Endometrium (tissue), 2 donors: ENCODE data around the gene PPRC1.

ENCODE experiments used
- FAIRE-seq: peaks from 2 replicates; lab custom pipeline; 2012; peaks lifted over from hg19 to GRCh38; lab: Jason Lieb, UNC
- donor health status: control.
- donor health status: control.

The PPRC1 gene

GRCh38 chr10:102132563-102133372, at the start of gene PPRC1:
Gene PPRC1, plus strand, starts transcription at chr10:102133040. Its CDS starts 29 bp downstream, at chr10:102133069.
- FAIRE-seq: peak; percentile 60

DNA sequence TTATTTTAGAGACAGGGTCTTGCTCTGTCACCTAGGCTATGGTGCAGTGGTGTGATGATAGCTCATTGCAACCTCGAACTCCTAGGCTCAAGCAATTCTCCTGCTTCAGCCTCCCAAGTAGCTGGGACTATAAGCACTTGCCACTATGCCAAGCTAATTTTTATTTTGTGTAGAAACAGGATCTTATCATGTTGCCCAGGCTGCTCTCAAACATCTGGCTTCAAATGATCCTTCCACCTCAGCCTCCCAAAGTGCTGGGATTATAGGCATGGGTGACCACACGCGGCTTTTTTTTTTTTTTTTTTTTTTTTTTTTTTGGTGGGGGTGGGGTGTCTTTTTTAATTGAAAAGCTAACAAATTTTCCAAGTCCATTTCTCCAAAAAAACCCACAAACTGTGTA, 49.3 kb upstream of the PPRC1 start:
- no peak for FAIRE-seq

- no peak for FAIRE-seq
Observed at GRCh38 chr10:102085336-102085735, 47.5 kb upstream of the PPRC1 start.

- no peak for FAIRE-seq
Observed at GRCh38 chr10:102086196-102086595, 46.6 kb upstream of the PPRC1 start.

DNA sequence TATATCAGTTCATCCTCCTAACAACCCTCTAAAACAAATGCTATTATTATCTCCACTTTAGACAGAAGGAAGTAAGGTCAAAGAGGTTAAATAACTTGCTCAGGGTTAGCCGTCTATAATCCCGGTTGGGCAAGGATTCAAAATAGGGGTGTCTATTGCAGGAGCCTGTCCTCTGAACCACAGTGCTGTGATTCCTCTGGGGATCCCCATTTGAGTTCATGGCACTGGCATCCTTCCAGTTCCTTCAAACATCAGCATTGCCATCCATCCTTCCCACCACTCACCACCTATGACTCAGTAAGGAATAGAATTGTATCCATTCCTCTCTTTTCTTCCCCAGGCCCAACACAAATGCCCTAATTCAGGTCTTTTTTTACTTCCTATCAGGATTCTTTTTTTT, 42.1 kb upstream of the PPRC1 start:
- no peak for FAIRE-seq

DNA sequence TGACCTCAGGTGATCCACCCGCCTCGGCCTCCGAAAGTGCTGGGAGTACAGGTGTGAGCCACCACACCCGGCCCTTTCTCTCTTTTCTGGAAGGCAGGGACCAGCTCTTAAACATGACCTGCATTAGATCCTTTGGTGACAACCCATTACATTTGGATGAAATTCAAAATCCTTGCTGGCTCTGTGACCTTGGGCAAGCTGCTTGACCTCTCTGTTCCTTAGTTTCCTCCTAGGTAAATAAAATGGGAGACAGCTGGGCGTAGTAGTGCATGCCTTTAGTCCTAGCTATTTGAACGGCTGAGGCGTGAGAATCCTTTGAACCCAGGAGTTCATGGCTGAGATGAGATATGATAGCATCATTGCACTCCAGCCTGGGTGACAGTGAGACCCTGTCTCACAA, 36.4 kb upstream of the PPRC1 start:
- no peak for FAIRE-seq

- no peak for FAIRE-seq
Observed at GRCh38 chr10:102101152-102101551, 31.7 kb upstream of the PPRC1 start.

GRCh38 chr10:102102421-102102820, 30.4 kb upstream of the PPRC1 start:
- no peak for FAIRE-seq

DNA sequence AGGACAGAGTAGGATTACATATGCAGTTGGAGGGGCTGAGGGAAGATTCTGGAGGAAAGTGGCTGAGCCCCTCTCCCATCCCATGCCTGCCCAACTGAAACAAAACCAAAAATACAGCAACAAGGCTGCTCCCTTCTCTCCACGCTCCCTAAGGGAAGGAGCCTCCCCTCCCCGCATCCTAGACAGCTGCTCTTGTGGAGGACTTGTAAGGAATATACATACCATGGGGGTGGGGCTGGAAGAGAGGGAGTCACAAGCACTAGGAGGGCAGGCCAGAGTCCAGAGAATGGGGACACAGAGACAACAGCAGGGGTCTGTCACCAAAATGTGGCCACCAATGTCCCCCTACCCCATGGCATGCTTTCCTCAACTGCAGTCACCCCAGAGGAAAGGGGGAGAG, 25.8 kb upstream of the PPRC1 start:
- FAIRE-seq: no peak

DNA sequence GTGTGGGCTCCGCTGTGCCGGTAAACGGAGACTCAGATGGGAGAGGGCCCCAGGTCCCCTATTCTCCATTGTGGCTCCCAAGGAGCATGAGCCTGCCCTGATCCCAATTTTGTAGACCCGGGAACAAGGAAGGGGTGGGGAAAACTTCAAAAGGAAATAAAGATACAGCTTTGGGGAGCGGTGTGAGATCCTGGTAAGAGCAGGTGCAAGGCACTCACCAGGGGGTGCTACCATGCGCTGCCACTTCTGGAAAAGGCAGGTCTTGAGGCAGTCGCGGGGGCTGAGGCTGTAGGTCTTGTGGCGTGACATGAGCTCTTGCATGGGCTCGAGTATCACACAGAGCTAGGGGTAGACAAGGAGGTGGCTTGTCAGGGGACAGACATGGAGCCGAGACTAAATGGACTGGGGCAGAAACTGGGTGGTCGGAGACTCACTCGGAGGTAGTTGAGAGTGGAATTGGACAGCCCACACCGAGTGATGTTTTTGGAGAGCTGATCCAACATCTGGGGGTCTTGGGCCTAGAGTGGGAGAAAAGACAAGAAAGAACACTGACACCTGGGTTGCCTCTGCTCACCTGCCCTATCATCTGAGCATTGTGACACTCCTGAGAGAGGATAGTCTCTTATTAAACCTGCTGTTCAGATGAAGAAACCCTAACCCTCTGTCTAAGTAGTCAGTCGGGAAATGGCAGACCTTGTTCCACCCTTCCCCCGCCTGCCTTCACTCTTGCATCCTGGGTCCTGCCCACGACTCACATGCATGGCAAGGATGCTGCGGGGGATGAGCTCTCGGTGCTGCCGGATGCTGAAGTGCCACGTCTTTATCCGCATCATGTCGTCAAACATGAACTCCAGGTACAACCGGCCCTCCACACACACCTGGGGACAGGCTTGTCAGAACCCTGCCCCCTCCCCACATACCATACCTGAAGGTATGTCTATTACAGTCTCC, 23.4 kb upstream of the PPRC1 start:
- FAIRE-seq: no peak

- no peak for FAIRE-seq
Observed at GRCh38 chr10:102111276-102111675, 21.6 kb upstream of the PPRC1 start.

DNA sequence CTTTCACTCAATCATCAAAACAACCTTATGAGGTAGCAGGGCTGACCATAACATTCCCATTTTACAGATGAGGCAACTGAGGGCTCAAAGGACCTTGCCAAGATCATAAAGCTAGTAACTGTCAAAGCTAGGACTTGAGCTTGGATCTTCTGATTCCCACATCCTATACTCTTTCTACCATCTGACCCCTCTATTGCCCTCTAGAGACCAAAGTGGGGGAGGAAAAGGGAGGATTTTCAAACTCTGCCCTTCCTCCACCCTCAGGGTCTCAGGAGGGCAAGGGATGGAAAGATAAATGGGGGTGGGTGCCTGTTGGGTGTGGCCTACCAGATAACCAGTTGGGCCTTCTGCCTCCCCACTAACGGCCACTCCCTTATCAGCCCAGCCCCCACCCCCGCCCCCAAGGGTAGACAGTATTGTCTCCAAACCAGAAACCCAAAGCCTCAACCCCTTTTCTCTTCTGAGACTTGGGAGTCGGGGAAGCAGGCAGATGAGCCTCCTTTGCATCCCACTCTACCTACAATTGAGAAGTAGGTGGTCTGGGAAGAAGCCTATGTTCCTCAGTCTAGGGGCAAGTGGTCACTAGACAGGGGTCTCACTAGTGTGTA, 20.5 kb upstream of the PPRC1 start:
- no peak for FAIRE-seq

GRCh38 chr10:102113261-102113955, 19.4 kb upstream of the PPRC1 start:
- no peak for FAIRE-seq

- FAIRE-seq: no peak
Observed at GRCh38 chr10:102113956-102114857, 18.6 kb upstream of the PPRC1 start.

- FAIRE-seq: peak; percentile 29
Observed at GRCh38 chr10:102114861-102115618, 17.8 kb upstream of the PPRC1 start.

DNA sequence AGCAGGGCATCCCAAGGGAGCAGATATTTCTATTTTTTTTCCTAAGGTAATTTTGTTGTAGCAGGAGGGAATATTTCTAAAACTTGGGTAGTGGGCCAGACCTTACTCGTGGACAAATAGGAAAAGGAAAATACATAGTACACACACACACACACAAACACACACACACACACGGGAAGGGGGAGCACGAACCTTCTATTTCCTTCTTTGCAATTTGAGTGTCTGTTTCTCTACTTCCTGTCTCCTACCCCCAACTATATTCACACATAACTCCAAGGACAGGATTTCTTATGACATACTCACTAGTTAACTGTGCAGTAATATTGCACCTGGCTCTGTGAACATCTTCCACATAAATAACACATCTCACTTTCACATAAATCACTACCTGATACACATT, 17.1 kb upstream of the PPRC1 start:
- no peak for FAIRE-seq

- FAIRE-seq: no peak
Observed at GRCh38 chr10:102116656-102117055, 16.2 kb upstream of the PPRC1 start.

DNA sequence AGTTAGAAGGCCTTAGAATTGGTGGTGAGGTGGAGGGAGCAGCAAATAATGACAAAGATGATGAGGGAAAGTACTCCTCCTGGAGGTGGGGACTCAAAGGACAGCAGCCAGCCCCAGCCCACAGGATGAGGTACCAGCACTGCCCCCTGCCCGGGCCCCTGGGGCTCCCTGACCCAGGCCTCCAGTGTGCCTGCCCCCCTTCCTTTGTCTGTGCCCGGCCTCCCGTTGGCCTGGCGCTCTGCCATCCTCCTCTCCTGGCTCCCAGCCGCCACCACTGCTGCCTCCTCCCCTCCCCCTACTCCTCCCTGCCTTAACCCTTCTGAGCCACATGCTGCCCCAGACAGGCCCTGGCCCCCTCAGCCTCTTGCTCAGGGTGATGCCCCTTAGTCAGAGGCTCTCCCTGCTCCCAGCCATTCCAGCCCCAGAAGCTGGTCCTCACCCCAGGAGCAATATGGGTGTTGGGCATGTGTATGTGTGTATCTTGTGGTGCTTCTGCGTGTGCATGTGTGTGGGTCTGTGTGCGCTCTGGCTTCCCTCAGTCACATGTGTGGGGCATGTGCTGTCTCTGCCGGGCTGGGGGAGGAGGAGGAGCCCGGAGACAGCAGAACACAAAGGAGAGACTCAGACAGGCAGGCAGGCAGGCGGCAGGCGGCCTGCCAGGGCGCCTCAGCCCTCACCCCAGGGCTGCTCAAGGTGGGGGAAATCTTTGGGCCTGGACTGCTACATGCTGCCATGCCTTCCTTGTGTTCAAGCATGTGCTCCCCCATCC, 15.3 kb upstream of the PPRC1 start:
- FAIRE-seq: no peak

DNA sequence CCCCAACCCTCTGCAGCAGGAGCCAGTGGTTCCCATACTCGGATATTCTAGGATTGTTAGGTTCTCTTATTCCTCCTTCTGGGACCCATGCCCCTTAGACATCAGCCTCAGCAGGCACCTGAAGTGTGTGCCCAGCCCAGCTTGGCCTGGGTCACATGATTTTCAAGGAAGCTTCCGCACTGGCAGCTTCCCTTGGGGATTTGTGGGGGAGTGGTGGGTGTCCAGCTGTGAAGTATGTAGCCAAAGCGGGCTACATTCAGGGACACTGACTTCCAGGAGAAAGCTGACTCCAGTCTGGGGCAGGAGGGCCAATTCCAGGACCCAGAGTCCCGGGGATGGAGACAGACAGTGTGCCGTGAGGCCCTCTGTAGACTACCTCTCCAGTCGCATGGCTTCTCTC, 14.0 kb upstream of the PPRC1 start:
- FAIRE-seq: no peak
